ENCODE data around the gene HIPK3. TPM values are rescaled to one million over a fixed set of nuclear protein-coding genes. Genes with fewer than 3 reads are reported as not detected.

The HIPK3 gene
- total and polyA plus RNA-seq, 7 donors = 10.6 to 417 (median 277) TPM

DNA sequence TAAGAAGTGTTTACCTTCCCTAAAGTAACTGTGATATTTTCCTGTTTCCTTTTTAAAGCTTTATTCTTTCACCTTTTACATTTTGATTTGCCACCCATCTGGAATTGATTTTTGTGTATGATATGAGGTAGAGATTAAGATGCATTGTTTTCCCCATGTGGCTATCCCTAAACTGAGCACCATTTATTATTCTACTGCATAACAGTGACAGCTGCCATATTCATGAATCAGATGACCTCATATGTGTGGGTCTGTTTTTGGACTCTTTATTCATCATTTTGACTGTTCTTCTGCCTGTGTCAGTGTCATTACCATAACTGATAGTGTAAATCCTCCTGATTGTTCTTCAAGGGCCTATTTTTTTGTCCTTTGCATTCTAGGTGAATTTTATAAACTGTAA lies 50.8 kb downstream of the HIPK3 start:
- Histone ChIP-seq H3K4me3 (no peak overlapping the region), H3K9me3 (no peaks in the 10 kb centered on the region), H3K27me3 (no peaks in the 10 kb centered on the region), H3K4me1 (peaks cover 0 to 43% (median 25%) of the 10 kb centered on the region in 4 donors), H3K27ac (no peak overlapping the region), H3K36me3 (no peaks in the 10 kb centered on the region)
- TF ChIP-seq, protein P1, sequence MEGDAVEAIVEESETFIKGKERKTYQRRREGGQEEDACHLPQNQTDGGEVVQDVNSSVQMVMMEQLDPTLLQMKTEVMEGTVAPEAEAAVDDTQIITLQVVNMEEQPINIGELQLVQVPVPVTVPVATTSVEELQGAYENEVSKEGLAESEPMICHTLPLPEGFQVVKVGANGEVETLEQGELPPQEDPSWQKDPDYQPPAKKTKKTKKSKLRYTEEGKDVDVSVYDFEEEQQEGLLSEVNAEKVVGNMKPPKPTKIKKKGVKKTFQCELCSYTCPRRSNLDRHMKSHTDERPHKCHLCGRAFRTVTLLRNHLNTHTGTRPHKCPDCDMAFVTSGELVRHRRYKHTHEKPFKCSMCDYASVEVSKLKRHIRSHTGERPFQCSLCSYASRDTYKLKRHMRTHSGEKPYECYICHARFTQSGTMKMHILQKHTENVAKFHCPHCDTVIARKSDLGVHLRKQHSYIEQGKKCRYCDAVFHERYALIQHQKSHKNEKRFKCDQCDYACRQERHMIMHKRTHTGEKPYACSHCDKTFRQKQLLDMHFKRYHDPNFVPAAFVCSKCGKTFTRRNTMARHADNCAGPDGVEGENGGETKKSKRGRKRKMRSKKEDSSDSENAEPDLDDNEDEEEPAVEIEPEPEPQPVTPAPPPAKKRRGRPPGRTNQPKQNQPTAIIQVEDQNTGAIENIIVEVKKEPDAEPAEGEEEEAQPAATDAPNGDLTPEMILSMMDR (IDR thresholded peaks at IDR 0.05) = no peak
- intact Hi-C loops (cut with DNase I) = no loop called here
- DNase-seq = no peak

DNA sequence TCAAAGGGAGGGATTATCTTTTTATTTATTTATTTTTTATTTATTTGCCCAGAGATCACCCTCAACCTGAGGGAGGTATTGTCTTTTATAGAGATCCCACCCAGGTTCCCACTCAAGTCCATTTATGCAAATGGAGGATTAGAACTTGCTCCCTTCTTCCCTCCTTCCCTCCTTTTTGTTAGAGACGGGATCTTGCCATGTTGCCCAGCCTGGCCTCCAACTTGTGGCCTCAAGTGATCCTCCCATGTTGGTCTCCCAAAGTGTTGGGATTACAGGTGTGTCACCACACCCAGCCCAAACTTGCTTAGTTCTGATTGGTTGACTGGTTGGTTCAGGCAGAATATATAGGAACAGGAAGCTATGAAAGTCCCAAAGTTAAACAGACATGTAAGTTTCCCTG lies 51.9 kb downstream of the HIPK3 start:
- TF ChIP-seq, protein P1 (IDR thresholded peaks at IDR 0.05) = no peak
- TF ChIP-seq POLR2A (IDR thresholded peaks at IDR 0.05) (no peak), POLR2AphosphoS5 (IDR thresholded peaks at IDR 0.05) (no peak), EP300 (IDR thresholded peaks at IDR 0.05) (no peak)
- WGBS, 2 donors = 98 to 100% methylated on average over 1 of the region's 1 CpG
- peaks cover 0 to 46% (median 24%) of the 10 kb centered on the region in 4 donors for H3K4me1 ChIP-seq
- H3K27ac ChIP-seq = no peak overlapping the region
- H3K4me3 ChIP-seq = no peak overlapping the region
- intact Hi-C loops (cut with DNase I) = no loop called here
- DNase-seq = no peak
- H3K27me3 ChIP-seq = no peaks in the 10 kb centered on the region
- no peaks in the 10 kb centered on the region for H3K9me3 ChIP-seq
- no peaks in the 10 kb centered on the region for H3K36me3 ChIP-seq

DNA sequence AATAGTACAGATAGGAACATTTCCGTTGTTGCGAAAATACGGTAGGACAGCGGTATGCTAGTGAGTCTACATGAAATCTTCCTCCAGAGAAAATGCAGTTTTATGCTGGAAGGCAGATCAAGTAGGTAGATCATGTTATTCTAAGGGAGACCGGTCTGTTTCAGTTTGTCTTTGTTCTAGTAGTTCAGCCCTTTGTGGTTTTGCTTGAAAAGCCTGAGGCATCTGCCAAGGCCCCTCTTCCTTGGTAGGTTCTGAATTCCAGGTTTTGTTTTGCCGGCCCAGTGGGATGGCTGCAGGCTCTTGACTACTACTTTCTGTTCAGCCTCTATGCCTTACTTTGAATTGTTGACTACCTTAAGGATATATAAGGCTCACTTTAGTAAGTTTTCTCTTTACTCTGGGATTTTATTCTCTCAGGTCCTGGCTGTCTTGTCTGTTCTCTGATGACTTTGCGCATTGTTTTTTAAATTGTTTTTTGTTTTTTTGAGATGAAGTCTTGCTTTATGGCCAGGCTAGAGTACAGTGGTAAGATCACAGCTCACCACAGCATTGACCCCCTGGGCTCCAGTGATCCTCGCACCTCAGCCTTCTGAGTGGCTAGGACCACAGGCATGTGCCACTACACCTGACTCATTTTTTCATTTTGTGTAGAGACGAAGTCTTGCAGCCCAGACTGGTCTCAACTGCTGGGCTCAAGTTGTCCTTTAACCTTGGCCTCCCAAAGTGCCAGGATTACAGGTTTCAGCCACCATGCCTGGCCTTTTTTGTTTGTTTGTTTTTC lies 53.7 kb downstream of the HIPK3 start:
- H3K9me3 ChIP-seq = no peaks in the 10 kb centered on the region
- peaks cover 0 to 59% (median 32%) of the 10 kb centered on the region in 4 donors for H3K4me1 ChIP-seq
- DNase-seq = no peak
- H3K27me3 ChIP-seq = no peaks in the 10 kb centered on the region
- intact Hi-C loops (cut with DNase I) = no loop called here
- WGBS, 2 donors = 94 to 96% methylated on average over 9 of the region's 9 CpGs
- H3K36me3 ChIP-seq = no peaks in the 10 kb centered on the region
- H3K4me3 ChIP-seq = no peak overlapping the region
- TF ChIP-seq EP300 (IDR thresholded peaks at IDR 0.05) = no peak
- TF ChIP-seq POLR2AphosphoS5 (IDR thresholded peaks at IDR 0.05) = no peak
- TF ChIP-seq, protein P1 (IDR thresholded peaks at IDR 0.05) = no peak
- no peak for TF ChIP-seq POLR2A (IDR thresholded peaks at IDR 0.05)
- H3K27ac ChIP-seq = no peak overlapping the region

DNA sequence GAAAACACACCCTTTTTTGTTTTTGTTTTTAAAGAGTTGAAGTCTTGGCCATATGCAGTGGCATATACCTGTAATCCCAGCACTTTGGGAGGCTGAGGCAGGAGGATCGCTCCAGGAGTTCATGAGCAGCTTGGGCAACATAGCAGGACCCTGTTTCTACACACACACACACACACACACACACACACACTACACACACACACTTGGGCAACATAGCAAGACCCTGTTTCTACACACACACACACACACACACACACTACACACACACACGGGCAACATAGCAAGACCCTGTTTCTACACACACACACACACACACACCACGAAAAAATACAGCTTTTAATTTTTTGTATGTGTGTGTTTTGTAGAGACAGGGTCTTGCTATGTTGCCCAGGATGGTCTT lies 54.5 kb downstream of the HIPK3 start:
- no peaks in the 10 kb centered on the region for H3K27me3 ChIP-seq
- H3K4me1 ChIP-seq = peaks cover 0 to 58% (median 39%) of the 10 kb centered on the region in 4 donors
- DNase-seq = no peak
- no peaks in the 10 kb centered on the region for H3K9me3 ChIP-seq
- WGBS, 2 donors = 90 to 95% methylated on average over 3 of the region's 3 CpGs
- no peak overlapping the region for H3K27ac ChIP-seq
- no peaks in the 10 kb centered on the region for H3K36me3 ChIP-seq
- TF ChIP-seq POLR2A (IDR thresholded peaks at IDR 0.05) = no peak
- TF ChIP-seq EP300 (IDR thresholded peaks at IDR 0.05) = no peak
- TF ChIP-seq, protein P1 (IDR thresholded peaks at IDR 0.05) = no peak
- TF ChIP-seq POLR2AphosphoS5 (IDR thresholded peaks at IDR 0.05) = no peak
- no peak overlapping the region for H3K4me3 ChIP-seq
- intact Hi-C loops (cut with DNase I) = no loop called here

DNA sequence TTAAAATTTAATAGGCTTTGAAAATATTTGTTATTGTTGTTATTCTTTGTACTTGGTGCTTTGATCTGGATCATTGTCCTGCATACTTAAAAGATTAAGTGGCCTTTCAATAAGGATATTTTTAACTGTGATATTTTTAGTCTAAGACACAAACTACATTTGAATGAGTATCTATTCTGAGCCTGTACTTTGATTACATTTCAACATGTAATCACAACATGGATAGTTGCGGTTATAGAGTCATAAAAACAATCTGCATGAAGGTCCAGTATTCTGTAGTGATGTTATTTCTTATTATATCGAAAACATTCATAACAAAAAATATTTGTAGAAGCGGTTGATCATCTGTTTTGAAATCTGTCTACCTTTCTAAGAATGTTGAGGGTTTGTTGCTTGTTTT lies 58.6 kb downstream of the HIPK3 start:
- TF ChIP-seq, protein P1 (IDR thresholded peaks at IDR 0.05) = no peak
- TF ChIP-seq POLR2A (IDR thresholded peaks at IDR 0.05) = no peak
- TF ChIP-seq EP300 (IDR thresholded peaks at IDR 0.05) = no peak
- no peak for TF ChIP-seq POLR2AphosphoS5 (IDR thresholded peaks at IDR 0.05)
- DNase-seq = no peak
- no peaks in the 10 kb centered on the region for H3K9me3 ChIP-seq
- peaks cover 0 to 66% (median 54%) of the 10 kb centered on the region in 4 donors for H3K4me1 ChIP-seq
- H3K27me3 ChIP-seq = no peaks in the 10 kb centered on the region
- intact Hi-C loops (cut with DNase I) = no loop called here
- H3K36me3 ChIP-seq = no peaks in the 10 kb centered on the region
- no peak overlapping the region for H3K4me3 ChIP-seq
- no peak overlapping the region for H3K27ac ChIP-seq
- WGBS, 2 donors = 68 to 78% methylated on average over 3 of the region's 3 CpGs

Measured in sigmoid colon (tissue), 7 donors.